ENCODE data around the gene SLC30A3.

GRCh38 chr2:27216416-27217137 is 46.3 kb downstream of the SLC30A3 start:
- TF ChIP-seq CTCF (IDR thresholded peaks at IDR 0.05): no peak
- TF ChIP-seq POLR2A (IDR thresholded peaks at IDR 0.05; ENCODE audit: low read depth): no peak
- no peak for TF ChIP-seq EP300 (IDR thresholded peaks at IDR 0.05)
- no peak for TF ChIP-seq POLR2AphosphoS5 (IDR thresholded peaks at IDR 0.05)
